Mucosa of descending colon (tissue), 3 donors: ENCODE data around the gene SLC25A27. TPM values are rescaled to one million over a fixed set of nuclear protein-coding genes. Genes with fewer than 3 reads are reported as not detected.

Source experiments
- ATAC-seq: fragments of 200-7000 bp; cut with Tn5 transposase; one replicate; pipeline ENCODE4 v1.9.1; 2020; ENCODE audit warnings: mild to moderate bottlenecking, moderate library complexity
- DNase-seq, 3 donors: peaks; one replicate each; pipeline ENCODE4 v3.0.0-alpha.2; 2020
- H3K36me3 ChIP-seq: fragments of 200-600 bp; one replicate; pipeline ENCODE4 v1.8.0; 2021; ENCODE audit warnings: low read depth, mild to moderate bottlenecking
- H3K4me1 ChIP-seq: fragments of 200-600 bp; one replicate; pipeline ENCODE4 v1.8.0; 2021; ENCODE audit warnings: low read depth, mild to moderate bottlenecking
- H3K4me3 ChIP-seq: fragments of 200-600 bp; one replicate; pipeline ENCODE4 v1.8.0; 2021; ENCODE audit warnings: mild to moderate bottlenecking
- H3K9me3 ChIP-seq: fragments of 200-600 bp; one replicate; pipeline ENCODE4 v1.8.0; 2021; ENCODE audit warnings: mild to moderate bottlenecking
- CTCF ChIP-seq: fragments of 200-600 bp; IDR thresholded peaks from one replicate; pipeline ENCODE4 v1.8.0; 2022; ENCODE audit warnings: antibody characterized with exemption, mild to moderate bottlenecking
- intact Hi-C, 2 donors: fragments of 100-400 bp; cut with DNase I in 1 of 2; cut with micrococcal nuclease in 1 of 2; formaldehyde crosslinking; loops; one replicate each; pipeline versions ENCODE4 v1.11.0 to v1.11.1; 2022; cut with DNase I, micrococcal nuclease
- total RNA-seq, 3 donors: library from RNA; stranded (reverse); fragmentation: NEBNext Ultra II Directional in 2 of 3; extraction: Animal tissue kit (Norgen Biotek cat#: 25700) in 2 of 3; gene quantifications; one replicate each; pipeline versions ENCODE4 v1.2.1 to v1.2.4, GENCODE V29; 2021 to 2023
- donor health status: DM: no; HTN: no; CAD: no; lungs with moderate emphysema.
- donor health status: DM: no; HTN: no; CAD: no.
- donor health status: DM: no; HTN: yes; CAD: no.

The SLC25A27 gene
- total RNA-seq, 3 donors from 2014 or later = 12.8 to 19.5 (median 19.4) TPM

GRCh38 chr6:46651006-46651405 is 1.8 kb upstream of the SLC25A27 start:
- TF ChIP-seq CTCF = no peak
- H3K36me3 ChIP-seq = no peaks in the 10 kb centered on the region
- H3K9me3 ChIP-seq = no peaks in the 10 kb centered on the region
- no peak overlapping the region for H3K4me3 ChIP-seq
- intact Hi-C loops = no loop called here
- no peak for ATAC-seq
- H3K4me1 ChIP-seq = peaks cover 15% of the 10 kb centered on the region
- DNase-seq = no peak

- ATAC-seq (no peak), DNase-seq (no peak)
These were observed 959 bp upstream of the SLC25A27 start for GRCh38 chr6:46651816-46652215.

GRCh38 chr6:46652232-46652602 is 558 bp upstream of the SLC25A27 start:
- intact Hi-C loops = no loop called here
- TF ChIP-seq CTCF = no peak
- ATAC-seq = no peak

More at GRCh38 chr6:46651816-46652215, 959 bp upstream of the SLC25A27 start:
- H3K9me3 ChIP-seq = no peaks in the 10 kb centered on the region
- H3K4me1 ChIP-seq = peaks cover 15% of the 10 kb centered on the region
- intact Hi-C loops = no loop called here
- TF ChIP-seq CTCF = no peak
- peak overlapping the region; percentile 73 for H3K4me3 ChIP-seq
- H3K36me3 ChIP-seq = no peaks in the 10 kb centered on the region

GRCh38 chr6:46653439-46654195 is 842 bp downstream of the SLC25A27 start:
- intact Hi-C loops = no loop called here
- Histone ChIP-seq H3K4me3 (peak overlapping the region; percentile 73), H3K4me1 (peaks cover 15% of the 10 kb centered on the region), H3K36me3 (no peaks in the 10 kb centered on the region), H3K9me3 (no peaks in the 10 kb centered on the region)
- no peak for TF ChIP-seq CTCF
- ATAC-seq (no peak), DNase-seq (no peak)

More at GRCh38 chr6:46652232-46652602, 558 bp upstream of the SLC25A27 start:
- DNase-seq = no peak
- Histone ChIP-seq H3K9me3 (no peaks in the 10 kb centered on the region), H3K4me3 (peak overlapping the region; percentile 73), H3K36me3 (no peaks in the 10 kb centered on the region), H3K4me1 (peaks cover 15% of the 10 kb centered on the region)

- Histone ChIP-seq H3K9me3 (no peaks in the 10 kb centered on the region), H3K4me1 (peaks cover 15% of the 10 kb centered on the region), H3K36me3 (no peaks in the 10 kb centered on the region), H3K4me3 (no peak overlapping the region)
- intact Hi-C loops = no loop called here
- ATAC-seq (no peak), DNase-seq (peak in 2 of 3 donors; percentile 21 to 41)
- TF ChIP-seq CTCF = no peak
These were observed 3.0 kb downstream of the SLC25A27 start for GRCh38 chr6:46655803-46656202.
